ENCODE data around the gene SLITRK5. TPM values are rescaled to one million over a fixed set of nuclear protein-coding genes. Genes with fewer than 3 reads are reported as not detected.

The SLITRK5 gene
- total RNA-seq: 4.2 and 4.9 TPM in 2 replicates

GRCh38 chr13:87671031-87671752 is at the start of gene SLITRK5:
SLITRK5 (plus strand) TSS chr13:87671371; CDS start chr13:87675389, 4,018 bp downstream.

